Measurements from ENCODE around the gene TFB2M.

DNA sequence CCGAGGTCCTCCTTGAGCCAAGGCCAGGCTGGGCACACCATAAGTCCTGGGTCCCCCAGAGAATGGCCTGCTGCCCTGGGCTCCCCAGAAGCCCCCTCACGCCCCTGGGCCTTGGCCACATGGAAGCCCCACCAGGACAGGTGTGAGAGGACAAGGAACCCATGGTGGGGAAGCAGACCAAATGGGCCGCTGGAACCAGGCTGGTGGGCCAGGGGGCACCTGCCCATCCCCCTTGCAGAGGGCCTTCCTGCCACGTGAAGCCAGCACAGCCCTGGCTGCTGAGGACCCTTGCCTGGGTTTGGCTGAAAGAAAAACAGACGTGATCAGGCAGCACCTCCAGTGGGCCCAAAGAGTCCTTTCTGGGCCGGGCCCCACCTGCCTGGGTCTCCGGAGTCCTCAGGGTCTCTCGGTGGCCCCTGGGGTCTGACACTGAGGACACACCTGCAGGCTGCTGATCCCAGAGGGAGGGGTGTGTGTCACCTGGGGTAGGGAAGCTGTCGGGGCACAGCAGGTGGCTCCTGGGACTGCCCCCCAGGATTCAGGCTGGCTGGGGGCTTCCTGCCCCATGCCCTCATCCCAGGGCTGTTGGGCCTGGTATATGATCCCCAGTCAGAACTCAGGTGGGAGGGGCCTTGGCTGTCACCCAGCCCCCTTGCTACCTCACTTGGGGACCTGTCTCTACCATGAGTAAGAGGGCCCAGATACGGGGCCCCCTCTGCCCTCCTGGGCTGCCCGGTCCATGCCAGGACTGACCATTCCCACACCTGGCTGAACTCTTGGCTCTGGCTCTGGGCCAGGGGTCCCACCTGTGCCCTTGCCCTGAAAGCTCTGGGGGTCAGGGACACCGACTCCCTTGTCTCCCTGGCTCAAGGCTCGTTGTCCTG, 55.7 kb downstream of the TFB2M start:
- TF ChIP-seq, protein P1, sequence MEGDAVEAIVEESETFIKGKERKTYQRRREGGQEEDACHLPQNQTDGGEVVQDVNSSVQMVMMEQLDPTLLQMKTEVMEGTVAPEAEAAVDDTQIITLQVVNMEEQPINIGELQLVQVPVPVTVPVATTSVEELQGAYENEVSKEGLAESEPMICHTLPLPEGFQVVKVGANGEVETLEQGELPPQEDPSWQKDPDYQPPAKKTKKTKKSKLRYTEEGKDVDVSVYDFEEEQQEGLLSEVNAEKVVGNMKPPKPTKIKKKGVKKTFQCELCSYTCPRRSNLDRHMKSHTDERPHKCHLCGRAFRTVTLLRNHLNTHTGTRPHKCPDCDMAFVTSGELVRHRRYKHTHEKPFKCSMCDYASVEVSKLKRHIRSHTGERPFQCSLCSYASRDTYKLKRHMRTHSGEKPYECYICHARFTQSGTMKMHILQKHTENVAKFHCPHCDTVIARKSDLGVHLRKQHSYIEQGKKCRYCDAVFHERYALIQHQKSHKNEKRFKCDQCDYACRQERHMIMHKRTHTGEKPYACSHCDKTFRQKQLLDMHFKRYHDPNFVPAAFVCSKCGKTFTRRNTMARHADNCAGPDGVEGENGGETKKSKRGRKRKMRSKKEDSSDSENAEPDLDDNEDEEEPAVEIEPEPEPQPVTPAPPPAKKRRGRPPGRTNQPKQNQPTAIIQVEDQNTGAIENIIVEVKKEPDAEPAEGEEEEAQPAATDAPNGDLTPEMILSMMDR (IDR thresholded peaks at IDR 0.05; ENCODE audit: insufficient read depth, low read depth, low read length) = no peak
- TF ChIP-seq EZH2 (IDR thresholded peaks at IDR 0.05; ENCODE audit: insufficient read depth, low read length) = no peak
